GM19468 (cell line): ENCODE results near the gene PRM1.

Experiments
- ATAC-seq: cut with Tn5 transposase; IDR thresholded peaks from one replicate; pipeline ENCODE4 v1.9.1; 2021; ENCODE audit warnings: mild to moderate bottlenecking, moderate library complexity, moderate number of reproducible peaks; ENCODE audit not compliant: unreplicated experiment; ENCODE audit errors: extremely low read depth

The PRM1 gene

DNA sequence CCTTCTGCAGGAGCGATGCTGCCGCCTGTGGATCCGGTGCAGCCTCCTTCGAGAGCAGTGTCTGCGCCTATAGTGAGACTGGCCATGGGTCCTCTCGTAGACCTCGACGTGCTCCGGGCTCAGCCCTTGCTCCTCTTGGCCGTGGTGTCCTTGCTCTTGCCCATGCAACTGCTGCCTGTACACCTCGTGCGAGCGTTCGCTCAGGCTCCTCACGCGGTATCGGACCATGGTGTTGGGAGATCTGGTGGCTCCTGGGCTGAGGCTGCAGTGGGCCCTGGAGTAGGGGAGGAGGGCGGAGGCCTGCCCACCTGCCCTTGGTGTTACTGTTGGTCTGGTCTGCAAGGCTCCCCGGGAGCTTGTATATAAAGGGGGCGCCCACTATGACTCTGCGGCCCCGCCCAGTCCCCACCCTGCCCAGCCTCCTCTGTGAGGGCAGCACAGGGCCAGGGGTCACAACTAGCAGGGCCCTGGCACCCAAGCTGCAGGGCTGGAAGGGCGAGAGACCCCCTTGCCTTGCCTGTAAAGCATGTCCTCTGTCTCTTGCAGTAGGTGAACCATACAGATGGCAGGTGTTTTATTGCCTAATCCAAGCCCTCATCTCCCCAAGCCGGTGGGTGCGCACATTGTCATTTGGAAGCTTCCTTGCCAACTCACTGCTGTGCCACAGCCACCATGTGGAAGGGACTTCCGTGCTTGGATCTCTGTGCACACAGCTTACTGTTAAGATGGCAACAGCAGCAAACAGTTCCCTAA is 4.8 kb downstream of the PRM1 start, which contains the start of gene PRM2:
Gene PRM2, minus strand, starts transcription at position 338 of the 753 bp plus-strand sequence. Its CDS starts 110 bp downstream, at position 228.
- ATAC-seq, result no peak

DNA sequence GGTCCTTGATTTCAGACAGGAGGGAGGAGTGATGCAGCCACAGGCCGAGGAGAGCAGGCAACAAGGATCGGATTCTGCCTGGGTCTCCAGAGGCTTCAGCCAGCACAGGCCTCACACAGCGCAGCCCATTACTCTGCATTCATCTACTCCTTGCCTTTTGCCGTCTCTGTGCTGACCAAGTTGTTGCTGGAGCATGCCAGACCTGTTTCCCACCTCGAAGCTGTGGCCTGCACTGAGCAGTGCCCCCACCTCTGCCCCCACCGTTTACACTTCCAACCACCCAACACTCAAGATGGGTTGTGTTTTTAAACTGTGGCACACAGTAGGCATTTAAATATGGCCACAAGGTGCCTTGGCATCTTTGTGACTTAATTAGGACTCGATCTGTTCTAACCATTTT is 6.2 kb downstream of the PRM1 start:
- no peak for ATAC-seq

DNA sequence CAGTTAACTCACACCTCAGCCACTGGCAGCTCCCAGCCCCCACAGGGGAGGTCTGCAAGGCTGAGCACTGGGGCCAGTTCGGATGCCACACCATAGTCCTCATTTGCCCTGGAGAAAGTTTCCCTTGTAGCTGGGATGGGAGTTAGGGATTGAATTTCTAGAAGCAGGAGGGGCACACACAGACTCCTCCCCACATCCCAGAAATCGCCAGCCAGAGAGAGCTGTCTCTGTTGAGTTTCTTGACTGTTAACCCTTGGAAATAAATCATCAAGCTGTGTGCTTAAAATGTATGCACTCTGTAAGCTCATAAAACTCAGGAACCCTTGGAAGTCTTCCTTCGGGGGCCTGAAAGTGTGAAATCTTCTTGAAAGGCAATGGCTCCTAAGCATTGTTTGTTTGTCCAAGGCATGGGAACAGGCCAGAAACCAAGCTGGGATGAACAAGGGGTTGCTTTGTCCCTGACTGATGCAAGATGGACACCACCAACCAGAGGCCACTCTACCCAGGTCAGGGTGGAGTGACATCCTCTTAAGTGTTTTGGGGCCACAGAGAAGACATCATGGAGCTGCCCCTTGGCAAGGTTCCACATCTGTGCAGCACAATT is 7.3 kb downstream of the PRM1 start:
- no peak for ATAC-seq

DNA sequence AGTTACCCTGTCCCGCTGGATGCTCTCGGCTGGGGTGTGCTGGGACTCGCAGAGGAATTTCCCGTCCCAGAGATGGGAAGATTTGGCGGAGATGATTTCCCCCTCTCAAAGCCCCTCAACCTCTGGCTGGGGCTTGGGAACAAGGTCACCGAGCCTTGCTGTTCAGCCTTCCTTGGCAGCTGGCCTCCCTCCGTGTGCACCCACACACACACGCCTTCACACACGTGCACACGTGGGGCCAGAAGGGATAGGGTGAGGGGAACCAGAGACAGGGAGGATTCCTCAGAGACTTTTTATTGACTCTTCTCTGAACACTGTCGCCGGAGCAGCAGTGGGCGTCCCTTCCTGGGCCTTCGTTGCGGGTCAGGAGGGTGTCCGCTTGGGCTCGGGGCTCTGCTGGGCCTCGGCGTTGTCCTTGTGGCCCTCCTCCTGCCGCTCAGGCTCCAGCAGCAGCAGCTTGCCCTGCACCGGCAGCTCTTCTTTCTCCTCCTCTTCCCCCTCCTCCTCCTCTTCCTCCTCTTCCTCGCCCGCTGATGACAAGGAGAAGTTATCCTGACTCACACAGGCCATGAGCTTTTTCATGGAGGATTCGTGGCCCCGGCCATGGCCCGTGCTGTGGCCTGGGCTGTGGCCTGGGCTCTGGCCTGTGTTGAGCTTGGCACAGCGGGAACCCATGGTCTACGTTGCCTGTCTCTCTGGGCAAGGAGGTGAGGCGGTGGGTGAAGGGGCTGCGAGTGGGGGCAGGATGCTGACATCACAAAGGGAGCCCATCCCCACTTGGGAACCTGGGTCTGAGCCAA is 8.0 kb downstream of the PRM1 start, which contains the start of gene PRM3:
Gene PRM3, minus strand, starts transcription at position 709 of the 800 bp plus-strand sequence. Its CDS starts 34 bp downstream, at position 675.
- no peak for ATAC-seq

DNA sequence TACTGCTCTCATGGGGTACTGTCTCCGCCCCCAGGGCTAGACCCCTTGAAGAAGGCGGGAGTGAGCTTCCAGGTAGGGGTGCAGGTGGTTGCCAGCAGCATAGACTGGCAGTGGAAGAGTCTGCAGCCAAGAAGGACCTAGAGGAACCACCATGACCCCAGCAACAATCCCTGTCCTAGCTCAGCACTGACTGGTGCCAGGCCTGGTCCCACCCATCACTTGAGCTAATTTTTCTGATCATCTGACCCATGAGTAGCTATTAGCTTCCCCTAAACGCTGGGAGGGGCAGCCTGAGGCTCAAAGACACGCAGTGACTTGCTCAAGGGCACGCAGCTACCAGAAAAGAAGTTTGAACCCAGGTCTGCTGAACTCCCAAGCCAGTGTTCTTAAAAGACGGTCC is 8.6 kb downstream of the PRM1 start:
- ATAC-seq, result no peak

DNA sequence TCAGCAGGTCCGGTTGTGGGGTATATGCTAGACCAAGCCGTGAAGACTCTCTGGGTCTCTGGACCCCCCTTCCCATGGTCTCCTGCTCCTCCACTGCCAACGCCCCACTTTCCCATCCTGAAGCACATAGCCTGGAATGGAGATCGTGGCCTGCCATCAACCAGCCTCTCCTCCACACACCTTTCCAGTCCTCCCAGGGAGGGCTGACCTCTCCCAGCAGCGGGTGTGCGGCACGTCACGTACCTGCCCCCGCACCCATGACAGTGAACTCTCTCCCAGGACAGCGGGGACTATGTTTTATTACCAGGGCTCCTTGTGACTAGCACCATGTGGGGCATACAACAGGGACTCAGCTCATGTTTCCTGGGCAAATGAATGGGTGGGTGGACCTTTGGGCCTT is 9.5 kb downstream of the PRM1 start:
- ATAC-seq, result no peak

DNA sequence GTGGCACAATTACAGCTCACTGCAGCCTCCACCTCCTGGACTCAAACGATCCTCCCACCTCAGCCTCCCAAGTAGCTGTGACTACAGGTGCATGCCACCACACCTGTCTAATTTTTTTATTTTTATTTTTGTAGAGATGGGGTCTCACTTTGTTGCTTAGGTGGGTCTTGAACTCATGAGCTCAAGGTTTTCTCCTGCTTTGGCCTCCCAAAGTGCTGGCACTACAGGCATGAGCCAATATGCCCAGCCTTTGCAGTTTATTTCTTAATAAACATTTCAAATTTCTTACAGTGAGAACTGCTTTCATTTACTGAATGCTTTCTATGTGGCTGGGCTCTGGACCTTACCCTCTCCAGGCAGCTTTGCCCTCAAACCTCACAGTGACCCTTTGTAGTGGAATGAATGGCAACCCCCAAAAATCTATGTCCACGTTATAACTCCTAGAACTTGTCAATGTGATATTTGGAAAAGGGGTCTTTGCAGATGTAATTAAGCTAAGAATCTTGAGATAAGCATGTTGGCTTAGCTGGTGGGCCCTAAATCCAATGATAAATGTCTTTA is 10.4 kb downstream of the PRM1 start:
- no peak for ATAC-seq

DNA sequence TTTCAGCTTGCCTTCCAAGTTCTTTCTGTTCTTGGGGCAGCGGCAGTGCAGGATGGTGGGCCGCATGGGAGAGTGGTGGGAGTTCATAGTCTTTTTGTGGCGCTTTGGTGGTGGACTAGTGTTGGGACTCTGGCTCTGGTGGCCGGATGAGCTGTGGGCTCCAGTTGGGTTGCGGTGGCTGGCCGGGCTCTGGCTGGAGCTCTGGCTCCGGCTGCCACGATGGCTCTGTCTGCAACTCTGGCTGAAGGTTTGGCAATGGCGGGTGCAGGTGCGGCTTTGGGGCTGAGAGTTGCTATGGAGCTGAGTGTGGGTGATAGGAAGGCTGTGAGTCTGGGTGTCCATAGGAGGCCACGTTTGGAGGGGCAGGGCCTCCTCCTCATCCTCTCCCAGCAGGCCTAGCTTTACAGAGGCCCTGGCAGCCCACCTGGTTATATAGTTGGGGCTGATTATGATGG is 12.2 kb downstream of the PRM1 start, which contains the start of gene TNP2:
Gene TNP2, minus strand, starts transcription at position 405 of the 455 bp plus-strand sequence. Its CDS starts 63 bp downstream, at position 342.
- ATAC-seq, result no peak

DNA sequence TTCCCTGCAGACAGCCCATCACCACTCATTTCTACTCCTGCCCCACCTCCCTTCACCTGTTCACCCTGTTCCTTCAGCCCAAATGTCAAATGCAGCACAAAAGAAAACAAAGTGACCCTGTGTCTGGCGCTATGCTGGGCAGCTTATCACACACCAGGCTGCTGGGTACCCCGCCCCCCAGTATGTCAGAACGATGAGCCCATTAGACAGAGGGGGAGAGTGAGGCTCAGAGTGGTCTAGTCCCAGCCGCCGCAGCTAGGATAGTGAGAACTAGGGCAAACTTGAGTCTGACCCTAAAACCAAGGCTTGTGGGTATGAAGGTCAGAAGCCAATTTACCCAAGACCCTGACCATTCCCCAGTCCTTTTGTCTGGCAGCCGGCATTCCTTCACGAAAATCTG is 16.0 kb downstream of the PRM1 start:
- ATAC-seq, result no peak

DNA sequence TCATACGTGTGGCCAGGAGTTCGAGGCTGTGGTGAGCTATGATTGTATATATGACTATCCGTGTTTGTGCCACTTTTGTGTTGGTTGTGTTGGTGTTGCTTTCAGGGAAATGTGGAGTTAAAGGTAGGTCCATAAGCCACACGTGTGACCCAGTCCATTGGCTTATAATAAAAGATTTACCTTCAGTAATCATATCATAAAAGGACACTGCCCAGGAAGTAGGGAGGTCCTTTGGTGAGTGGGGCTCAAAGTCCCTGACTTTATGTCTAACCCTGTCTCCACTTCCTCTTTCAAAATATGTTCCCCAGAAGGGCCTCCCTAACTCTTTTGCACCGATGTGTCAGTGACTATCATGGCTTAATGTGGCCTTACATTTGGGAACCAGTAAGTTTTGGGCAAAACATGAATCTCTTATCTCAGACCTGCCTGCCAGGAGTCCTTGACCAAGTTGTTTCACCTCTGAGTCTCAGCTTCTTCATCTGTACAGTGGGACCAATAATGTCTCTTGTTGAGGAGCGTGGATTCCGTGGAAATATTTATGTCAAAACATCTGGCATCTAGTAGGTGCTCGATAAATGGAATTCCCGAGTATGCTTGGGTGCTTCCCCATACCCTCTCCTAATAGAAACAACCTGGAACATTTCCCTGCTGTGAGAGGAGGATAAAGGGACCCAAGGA is 16.8 kb downstream of the PRM1 start:
- no peak for ATAC-seq

DNA sequence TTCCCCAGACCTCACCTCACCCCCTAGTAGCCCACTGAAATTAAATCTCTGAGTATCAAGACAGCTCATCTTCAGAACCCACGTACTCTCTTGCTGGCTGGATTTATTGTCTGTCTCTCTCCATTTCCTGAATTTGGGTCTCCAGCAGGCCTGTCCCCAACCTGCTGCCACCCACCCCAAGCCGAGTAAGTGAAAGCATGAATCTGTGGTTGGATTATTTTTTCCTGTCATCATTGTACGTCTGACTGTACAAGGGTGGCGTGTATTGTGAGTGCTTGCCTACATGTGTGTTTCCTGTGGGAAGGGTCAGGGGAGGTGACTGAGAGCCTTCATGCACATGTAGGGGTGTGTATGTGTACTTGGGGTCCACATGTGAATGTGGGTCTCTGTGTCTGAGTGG is 17.4 kb downstream of the PRM1 start:
- no peak for ATAC-seq

DNA sequence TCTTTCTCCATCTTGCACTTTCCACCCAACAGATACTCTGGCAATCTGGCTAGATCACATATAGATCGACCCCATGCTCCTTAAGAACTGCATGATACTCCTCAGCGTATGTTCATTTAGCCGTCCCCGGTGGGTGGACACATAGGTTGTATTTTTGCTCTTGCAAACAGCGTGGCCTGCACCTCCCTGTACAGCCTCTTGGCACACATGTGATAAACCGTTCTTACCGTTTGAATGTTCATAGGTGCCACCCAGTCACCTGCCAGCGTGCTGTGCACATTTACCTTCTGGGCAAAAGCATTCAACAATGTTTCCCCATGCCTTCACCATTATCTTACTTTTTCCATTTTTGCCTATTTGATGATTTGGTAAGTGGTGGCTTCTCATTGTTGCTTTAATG is 18.2 kb downstream of the PRM1 start:
- ATAC-seq, result no peak

DNA sequence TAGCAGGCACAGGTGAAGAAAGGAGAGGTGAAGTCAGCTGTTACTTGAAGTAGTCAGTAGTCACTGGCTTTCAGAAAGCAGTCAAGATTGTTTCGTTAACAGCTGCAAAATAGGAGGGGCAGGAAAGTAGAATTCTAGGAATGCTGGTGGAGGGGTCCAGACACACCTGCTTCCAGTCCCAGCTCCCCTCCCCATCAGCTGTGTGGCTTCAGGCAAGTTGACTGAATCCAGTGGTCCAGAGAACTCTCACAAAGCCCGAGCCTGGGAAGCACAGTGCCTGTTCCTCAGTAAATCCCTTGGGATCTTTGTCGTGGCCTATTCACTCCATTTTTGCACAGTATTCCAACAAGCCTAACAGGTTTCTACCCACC is 20.5 kb downstream of the PRM1 start:
- no peak for ATAC-seq

DNA sequence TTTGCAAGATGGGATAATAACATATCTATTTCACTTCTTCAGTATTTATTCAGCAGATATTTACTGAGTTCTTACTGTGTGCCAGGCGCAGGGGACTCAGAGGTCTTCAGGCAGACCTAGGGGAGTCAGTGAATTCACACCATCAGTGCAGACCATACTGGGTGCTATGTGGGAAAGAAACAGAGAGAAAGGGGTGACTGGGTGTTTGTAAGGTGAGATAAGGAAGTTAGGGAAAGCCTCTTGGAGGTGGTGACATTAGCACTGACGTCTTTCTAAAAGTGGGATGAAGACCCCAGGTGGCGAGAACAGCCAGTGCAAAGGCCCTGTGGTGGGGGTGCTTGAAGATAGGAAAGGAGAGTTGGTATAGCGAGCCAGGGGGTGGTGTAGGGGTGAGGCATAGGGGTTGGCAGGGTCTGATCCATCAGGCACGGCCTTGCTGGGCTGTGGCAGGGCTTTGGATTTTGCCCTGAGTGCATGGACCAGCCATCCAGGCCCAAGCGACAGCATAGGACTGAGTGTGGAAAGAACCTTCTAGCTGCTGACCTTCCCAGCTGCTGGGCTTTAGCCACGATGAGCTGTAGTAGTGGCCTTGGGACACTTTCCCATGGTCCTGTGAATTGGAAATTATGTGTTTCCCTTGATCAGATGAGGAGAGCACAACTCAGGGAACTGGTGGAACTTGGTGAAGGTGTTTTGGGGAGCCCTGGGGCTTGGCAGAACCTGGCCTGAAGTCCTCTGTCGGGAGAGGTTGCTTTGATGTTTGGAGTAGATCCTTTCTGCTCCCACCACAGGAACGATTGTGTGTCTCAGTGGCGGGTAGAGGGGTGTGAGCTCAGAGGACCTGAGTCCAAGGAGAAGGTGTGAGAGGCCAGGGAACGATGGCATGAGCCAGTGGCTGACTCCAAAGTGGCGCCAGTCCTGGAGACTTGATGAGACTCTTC is 21.2 kb downstream of the PRM1 start:
- no peak for ATAC-seq

DNA sequence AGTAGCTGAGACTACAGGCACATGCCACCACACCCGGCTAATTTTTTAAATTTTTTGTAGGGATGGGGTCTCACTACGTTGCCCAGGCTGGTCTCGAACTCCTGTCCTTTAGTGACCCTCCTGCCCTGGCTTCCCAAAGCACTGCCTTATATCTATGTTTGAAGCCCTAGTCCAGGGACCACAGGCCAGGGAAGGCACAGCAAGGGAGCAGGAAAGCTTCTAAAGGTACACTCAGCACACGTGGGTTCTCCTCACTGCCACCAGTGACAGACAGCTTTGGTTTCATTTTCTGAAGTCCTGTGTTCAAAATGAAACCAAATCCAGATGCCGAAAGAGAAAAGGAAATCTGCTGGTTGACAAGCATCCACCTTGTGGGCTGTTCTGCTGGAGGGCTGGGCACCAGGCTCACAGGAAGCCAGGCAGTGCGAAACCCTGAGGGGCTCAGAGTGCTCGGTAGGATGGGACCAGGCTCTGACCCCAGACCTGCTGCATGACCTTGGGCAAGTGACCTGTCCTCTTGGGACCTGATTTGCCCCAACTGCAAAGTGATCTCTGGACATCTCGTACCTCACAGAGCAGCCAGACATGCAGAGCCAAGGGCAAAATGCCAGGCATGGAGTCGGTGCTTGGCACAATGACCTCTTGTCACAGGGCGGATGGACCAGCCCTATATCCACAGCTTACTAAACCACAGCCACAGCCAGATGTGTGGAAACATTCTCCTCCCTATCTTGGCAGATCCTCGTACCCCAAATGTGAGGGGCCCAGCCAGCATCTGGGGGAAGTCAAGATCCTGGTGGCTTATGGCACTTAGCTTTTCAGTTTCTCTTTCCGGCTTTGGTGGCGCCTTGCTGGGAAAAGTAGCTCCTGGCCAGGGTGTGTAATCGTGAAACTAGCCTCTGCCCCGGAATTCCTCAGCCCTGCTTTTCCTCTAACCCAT is 22.3 kb downstream of the PRM1 start:
- no peak for ATAC-seq

DNA sequence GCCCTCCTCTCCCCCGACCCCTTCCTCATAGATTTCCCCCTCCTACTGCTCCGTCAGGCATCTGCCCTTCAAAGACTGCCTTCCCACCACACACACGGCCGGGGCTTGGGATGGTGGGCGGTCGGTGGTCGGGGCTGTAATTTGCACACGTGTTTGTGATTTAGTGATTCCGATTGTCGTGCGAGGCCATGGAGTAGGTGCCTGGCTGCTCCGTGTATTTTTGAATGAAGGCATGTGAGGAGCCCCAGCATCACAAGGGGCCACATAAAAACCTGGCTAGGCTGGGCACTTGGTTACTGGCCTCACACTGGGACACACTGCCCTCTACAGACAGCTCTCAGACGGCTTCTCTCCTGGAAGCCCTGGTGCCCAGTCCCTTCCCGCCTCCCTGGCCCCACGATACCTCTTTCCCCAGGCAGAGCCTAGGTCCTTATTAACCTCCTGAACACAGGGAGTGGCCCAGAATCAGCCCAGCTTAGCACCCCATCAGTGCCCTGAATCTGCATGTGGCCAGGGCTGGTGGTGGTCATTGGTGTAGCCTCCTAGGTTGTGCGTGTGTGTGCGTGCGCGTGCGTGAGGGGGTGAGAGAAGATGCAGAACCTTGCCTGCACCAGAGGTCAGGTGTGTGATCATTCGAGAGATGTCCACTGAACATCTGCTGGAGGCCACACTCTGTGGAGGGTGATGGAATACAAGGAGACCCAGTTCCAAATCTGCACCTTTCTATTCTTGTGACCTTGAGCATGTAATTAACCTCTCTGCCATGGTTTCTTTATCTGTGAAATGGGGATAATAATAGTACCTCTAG is 23.8 kb downstream of the PRM1 start:
- no peak for ATAC-seq

DNA sequence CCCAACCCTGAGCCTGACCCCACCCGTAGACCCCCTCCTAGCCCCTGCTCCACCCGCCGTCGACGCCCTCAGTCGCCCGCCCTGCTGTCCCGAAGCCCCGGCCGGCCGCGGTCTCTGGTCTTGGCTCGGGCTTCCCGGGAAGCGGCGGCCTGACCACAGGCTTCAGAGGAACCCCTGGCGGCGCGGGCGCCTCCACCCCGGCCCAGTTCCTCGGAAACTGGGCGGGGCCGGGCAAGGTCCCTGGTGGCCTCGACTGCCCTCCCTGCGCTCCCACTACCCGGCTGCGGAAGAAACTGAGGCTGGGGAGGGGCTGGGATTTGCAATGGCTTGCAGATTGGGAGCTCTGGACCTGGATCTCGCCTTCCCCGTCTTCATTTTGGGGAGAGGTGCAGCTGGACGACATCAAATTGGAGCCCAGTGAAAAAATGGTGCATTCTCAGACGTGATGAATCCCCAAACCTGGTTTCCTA is 24.4 kb downstream of the PRM1 start:
- ATAC-seq, result no peak
